ENCODE results near the gene PIK3R6. TPM values are rescaled to one million over a fixed set of nuclear protein-coding genes. Genes with fewer than 3 reads are reported as not detected.
"Not testable (repeated sequence)": the region's sequence is repeated elsewhere in the genome, so short reads cannot be mapped to it uniquely, and the experiment has no call there.

The PIK3R6 gene
- total RNA-seq, 1 experiment from 2014 or later = not detected

DNA sequence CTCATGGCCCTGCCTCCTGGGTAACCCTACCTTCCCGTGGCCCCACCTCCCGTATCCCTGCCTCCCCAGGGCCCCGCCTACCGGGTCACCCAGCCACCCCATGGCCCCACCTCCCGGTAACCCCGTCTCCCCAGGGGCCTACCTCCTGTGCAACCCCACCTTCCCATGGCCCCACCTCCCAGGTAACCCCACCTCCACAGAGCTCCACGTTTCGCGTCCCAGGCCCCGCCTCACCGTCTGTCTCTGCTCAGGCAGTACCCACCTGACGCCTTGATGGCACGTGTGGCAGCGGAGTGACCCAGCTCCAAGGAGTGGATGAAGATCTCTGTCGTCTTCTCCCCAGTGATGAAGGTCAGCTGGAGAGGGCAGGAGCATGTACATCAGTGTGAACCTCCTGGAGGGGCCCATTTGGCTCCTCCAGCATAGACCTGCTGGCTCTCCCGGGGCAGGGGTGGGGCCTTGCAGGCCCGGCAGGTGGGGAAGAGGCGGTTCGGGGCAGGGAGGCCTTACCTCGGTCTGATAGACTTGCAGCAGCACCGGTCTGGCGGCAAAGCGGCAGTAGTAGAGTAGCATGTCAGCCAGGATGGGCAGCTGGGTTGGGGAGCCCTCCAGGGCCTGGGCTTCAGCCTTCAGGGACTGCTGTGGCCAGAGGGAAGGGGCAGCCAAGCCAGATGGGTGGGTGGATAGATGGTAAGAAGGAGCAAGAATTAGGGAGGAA lies 18.7 kb upstream of the PIK3R6 start:
- no peak overlapping the region for H3K4me3 ChIP-seq
- H3K27ac ChIP-seq = no peak overlapping the region
- no peak for DNase-seq
- no peaks in the 10 kb centered on the region for H3K4me1 ChIP-seq
- no peaks in the 10 kb centered on the region for H3K9me3 ChIP-seq (replicated peaks)
- H3K27me3 ChIP-seq = no peaks in the 10 kb centered on the region
- H3K36me3 ChIP-seq = no peaks in the 10 kb centered on the region

DNA sequence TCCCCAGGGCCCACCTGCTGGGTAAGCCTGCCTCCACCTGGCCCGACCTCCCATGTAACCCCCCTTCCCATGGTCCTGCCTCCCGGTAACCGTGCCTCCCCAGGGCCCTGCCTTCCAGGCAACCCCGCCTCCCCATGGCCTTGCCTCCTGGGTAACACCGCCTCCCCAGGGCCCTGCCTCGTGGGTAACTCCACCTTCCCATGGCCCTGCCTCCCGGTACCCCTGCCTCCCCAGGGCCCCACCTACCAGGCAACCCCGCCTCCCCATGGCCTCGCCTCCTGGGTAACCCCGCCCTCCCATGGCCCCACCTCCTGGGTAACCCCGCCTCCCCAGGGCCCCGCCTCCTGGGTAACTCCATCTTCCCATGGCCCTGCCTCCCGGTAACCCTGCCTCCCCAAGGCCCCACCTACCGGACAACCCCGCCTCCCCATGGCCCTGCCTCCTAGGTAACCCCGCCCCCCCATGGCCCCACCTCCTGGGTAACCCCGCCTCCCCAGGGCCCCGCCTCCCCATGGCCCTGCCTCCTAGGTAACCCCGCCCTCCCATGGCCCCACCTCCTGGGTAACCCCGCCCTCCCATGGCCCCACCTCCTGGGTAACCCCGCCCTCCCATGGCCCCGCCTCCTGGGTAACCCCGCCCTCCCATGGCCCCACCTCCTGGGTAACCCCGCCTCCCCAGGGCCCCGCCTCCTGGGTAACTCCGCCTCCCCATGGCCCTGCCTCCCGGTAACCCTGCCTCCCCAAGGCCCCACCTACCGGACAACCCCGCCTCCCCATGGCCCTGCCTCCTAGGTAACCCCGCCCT lies 17.9 kb upstream of the PIK3R6 start:
- DNase-seq; H3K4me1 ChIP-seq; H3K27me3 ChIP-seq; H3K36me3 ChIP-seq; H3K9me3 ChIP-seq (replicated peaks); H3K4me3 ChIP-seq; H3K27ac ChIP-seq: not testable (repeated sequence)

DNA sequence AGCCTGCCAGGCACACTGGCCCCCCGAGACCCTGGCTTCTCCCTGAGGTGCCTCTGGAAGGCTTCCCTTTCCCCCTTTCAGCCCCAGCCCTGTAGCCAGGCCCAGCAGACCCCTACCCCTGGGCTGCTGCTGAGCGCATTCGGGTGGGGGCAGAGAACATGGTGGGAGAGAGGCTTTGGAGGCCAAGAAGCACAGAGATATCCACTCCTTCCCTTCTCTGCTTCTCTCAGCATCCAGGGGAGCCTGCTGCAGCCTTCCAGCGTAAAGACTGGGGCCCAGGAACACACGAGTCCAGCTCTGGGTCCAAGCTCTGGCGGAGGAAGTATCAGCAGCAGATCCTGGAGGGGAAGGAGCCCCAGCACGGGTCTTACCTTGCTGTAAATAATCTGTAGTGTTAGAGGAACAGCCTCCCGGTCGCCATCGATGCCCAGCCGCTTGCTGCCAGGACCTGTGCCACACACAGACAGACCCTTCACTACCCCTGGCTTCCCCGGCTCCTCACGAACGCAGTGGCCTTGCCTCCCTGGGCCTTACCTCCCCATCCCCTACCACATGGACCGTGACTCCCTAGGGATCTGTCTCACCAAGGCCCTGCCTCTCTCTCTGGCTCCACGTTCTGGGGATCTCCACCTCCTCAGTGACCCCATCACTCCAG lies 17.0 kb upstream of the PIK3R6 start:
- H3K4me3 ChIP-seq = no peak overlapping the region
- DNase-seq = no peak
- H3K27ac ChIP-seq = no peak overlapping the region
- H3K4me1 ChIP-seq = no peaks in the 10 kb centered on the region
- no peaks in the 10 kb centered on the region for H3K9me3 ChIP-seq (replicated peaks)
- H3K27me3 ChIP-seq = no peaks in the 10 kb centered on the region
- no peaks in the 10 kb centered on the region for H3K36me3 ChIP-seq

DNA sequence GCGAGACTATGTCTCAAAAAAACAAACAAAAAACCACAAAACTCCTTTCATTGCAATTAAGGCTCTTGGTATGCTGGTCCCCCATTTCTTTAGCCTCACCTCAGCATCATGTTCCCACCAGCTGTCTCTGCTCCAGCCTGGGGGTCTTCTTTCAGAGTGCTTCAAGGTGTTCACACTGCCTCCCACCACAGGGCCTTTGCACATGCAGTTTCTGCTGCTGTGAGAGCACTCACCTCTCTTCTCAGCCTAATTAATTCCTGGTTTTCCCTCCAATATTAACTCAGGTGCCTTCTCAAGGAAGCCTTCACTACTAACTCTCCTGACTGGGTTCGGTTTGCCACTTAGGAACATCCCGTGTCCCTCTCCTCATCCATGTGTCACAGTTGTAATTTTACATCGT lies 15.9 kb upstream of the PIK3R6 start:
- DNase-seq = no peak
- H3K27ac ChIP-seq = no peak overlapping the region
- H3K4me1 ChIP-seq = no peaks in the 10 kb centered on the region
- no peaks in the 10 kb centered on the region for H3K27me3 ChIP-seq
- no peaks in the 10 kb centered on the region for H3K9me3 ChIP-seq (replicated peaks)
- no peaks in the 10 kb centered on the region for H3K36me3 ChIP-seq
- H3K4me3 ChIP-seq = no peak overlapping the region

DNA sequence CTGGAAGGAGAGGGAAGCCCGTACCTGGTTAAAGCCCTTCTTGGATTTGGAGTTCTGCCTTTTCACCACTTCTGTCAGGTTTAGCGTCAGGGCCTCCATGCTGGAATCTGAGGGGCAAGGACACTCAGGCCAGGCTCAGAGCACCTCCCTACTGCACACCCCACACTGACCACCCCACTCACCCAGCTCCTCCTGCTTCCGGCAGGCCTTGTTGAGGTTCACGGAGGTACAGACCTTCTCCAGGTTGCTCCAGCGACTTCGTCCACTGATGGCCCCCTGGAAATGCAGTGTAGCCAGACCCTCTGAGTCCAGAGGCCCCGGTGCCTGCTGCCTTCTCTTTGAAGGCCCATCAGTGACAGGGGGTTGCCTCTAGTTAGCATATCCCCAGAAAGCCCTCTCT lies 14.1 kb upstream of the PIK3R6 start:
- Histone ChIP-seq H3K4me1 (no peaks in the 10 kb centered on the region), H3K27me3 (no peaks in the 10 kb centered on the region), H3K9me3 (replicated peaks) (no peaks in the 10 kb centered on the region), H3K36me3 (no peaks in the 10 kb centered on the region), H3K27ac (no peak overlapping the region), H3K4me3 (no peak overlapping the region)
- DNase-seq = no peak

DNA sequence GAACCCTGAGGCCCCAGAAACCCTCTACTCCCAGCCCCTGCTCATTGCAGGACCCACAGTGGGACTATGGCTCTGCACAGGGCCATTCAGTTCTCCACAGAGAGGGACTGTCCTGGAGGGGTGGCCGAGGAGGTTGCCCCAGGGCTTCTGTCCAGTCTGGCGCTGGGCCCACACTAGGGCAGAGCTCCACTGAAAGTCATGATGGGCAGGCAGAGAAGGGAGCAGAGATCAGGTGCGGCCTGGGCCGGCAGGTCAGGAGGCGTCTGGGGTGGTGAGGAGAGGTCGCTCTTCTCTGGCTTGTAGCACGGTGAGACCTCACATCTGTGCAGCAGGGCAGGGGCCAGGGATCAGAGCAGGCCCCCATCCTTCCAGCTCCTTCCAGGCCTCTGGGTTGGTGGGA lies 13.0 kb upstream of the PIK3R6 start:
- DNase-seq = no peak
- H3K27ac ChIP-seq = no peak overlapping the region
- H3K4me3 ChIP-seq = no peak overlapping the region
- H3K9me3 ChIP-seq (replicated peaks) = no peaks in the 10 kb centered on the region
- H3K36me3 ChIP-seq = no peaks in the 10 kb centered on the region
- H3K4me1 ChIP-seq = no peaks in the 10 kb centered on the region
- no peaks in the 10 kb centered on the region for H3K27me3 ChIP-seq

DNA sequence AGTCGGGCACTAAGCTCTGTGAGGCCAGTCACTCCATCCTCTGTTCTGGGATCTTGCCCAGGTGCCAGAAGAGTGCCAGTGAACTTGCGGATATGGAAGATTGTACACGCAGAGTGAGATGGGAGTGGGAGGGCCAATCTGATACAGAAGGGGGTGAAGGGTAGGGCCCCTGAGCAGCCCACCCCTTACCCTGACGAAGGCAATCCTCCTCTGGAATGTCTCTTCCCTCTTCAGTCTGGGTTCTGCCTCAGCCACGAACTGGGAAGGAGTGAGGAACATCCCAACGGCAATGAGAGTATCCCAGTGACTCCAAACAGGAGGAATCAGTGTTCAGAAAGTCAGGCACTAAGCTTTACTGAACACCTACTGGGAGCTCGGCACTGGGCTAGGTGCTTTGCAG lies 11.9 kb upstream of the PIK3R6 start:
- H3K27ac ChIP-seq = no peak overlapping the region
- DNase-seq = no peak
- H3K9me3 ChIP-seq (replicated peaks) = no peaks in the 10 kb centered on the region
- no peaks in the 10 kb centered on the region for H3K36me3 ChIP-seq
- no peaks in the 10 kb centered on the region for H3K4me1 ChIP-seq
- H3K27me3 ChIP-seq = no peaks in the 10 kb centered on the region
- no peak overlapping the region for H3K4me3 ChIP-seq

DNA sequence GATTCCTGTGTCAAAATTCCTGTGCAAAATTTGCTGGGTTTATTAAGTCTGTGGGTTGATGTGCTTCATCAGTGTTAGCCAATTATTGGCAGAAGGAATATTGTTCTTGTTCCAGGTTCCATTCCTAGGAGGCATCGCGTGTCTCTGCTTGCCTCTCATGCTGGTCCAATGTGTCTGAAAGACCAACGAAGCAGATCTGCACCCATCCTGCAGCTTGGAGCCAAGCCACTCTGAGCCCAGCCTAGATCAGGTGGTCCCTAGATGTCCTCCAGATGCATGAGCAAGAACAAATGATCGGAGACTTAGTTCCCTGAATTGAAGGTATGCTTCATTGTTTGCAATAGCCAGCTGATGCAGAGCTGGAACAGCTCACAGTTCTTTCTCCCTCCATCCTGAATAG lies 10.5 kb upstream of the PIK3R6 start:
- Histone ChIP-seq H3K9me3 (replicated peaks) (no peaks in the 10 kb centered on the region), H3K36me3 (no peaks in the 10 kb centered on the region), H3K27ac (no peak overlapping the region), H3K27me3 (no peaks in the 10 kb centered on the region), H3K4me3 (no peak overlapping the region), H3K4me1 (no peaks in the 10 kb centered on the region)
- DNase-seq = no peak

DNA sequence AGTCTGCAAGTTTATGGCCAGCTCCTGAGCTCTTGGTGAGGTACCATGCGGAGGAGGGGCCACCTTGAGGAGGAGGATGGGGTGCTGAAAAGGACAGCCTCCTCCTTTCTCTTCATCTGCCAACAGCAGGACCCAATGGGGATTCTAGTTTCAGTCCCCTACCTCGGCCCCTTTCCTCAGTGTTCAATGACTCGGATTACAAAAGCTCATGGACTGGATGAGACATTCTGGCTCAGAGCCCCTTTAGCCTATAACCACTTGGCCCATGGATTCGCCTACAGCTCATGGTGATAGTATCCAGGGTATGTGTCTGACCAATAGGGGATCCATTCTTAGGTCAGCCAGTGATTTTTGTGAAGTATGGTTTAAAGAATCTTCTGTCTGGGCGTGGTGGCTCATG lies 8.5 kb upstream of the PIK3R6 start:
- Histone ChIP-seq H3K4me3 (no peak overlapping the region), H3K27me3 (no peaks in the 10 kb centered on the region), H3K9me3 (replicated peaks) (no peaks in the 10 kb centered on the region), H3K27ac (no peak overlapping the region), H3K36me3 (no peaks in the 10 kb centered on the region), H3K4me1 (no peaks in the 10 kb centered on the region)
- no peak for DNase-seq

DNA sequence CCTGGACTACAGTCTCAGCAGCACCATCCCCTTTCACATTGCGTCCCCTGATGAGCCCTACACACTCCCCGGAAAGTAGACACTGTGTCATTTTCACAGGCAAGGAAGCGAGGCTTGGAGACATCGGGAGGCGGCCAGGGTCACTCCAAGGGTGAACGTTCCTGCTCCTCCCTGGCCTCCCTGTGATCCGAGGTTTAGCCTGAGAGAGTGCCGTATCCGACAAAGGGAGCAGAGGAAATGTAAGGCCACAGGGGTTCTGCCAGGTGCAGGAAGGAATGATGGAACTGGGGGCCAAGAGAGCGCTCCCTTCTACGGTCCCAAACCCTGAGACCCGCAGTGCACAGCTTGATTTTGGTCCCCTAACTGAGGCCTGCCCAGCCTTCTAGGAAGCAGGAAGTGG lies 8.0 kb upstream of the PIK3R6 start:
- H3K4me1 ChIP-seq = no peaks in the 10 kb centered on the region
- no peaks in the 10 kb centered on the region for H3K9me3 ChIP-seq (replicated peaks)
- no peak for DNase-seq
- H3K27ac ChIP-seq = no peak overlapping the region
- H3K36me3 ChIP-seq = no peaks in the 10 kb centered on the region
- H3K27me3 ChIP-seq = no peaks in the 10 kb centered on the region
- no peak overlapping the region for H3K4me3 ChIP-seq

DNA sequence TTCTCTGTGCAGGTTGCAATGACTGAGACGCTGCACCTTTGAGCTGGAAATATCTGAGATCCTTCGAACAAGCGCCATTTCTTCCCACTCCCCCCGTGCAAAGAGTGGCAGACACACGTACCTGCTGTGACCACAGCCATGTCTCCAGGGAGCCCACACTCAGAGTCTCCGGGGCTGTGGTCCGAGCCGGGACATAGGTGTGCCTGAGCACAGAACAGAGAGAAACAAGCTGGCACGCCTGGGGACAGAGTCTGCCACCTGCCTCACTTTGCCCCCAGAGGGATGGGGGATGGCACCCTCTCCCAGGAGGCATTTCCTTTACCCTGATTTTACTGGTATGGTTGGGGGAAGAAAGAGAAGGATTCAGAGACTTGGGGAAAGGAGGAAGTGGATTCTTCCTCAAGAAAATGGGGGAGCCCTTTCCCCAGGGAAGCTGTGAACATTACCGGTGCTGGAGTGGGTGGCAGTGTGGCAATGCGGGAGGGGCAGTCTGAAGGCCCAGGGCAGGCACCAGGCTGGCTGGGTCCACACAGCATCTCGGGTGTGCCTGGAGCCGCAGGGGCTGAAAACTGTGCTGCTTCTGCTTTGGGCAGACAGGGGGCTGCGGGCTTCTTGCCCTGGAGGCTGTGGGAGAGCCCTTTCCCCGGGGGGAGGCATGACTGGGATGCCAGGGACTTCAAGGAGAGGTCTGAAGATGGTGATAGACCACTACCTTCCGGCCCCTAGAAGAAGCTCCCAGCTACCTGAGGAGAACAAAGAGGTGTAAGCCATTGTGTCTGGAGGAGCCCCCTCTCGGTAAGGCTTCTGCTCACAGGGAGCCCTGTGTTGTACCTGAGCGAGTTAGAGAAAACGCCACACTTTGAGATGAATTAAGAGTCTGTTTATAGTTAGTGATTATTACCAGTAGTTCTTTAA lies 6.6 kb upstream of the PIK3R6 start:
- H3K4me1 ChIP-seq = no peaks in the 10 kb centered on the region
- no peaks in the 10 kb centered on the region for H3K9me3 ChIP-seq (replicated peaks)
- no peak for DNase-seq
- no peak overlapping the region for H3K4me3 ChIP-seq
- no peaks in the 10 kb centered on the region for H3K27me3 ChIP-seq
- H3K36me3 ChIP-seq = no peaks in the 10 kb centered on the region
- H3K27ac ChIP-seq = no peak overlapping the region

DNA sequence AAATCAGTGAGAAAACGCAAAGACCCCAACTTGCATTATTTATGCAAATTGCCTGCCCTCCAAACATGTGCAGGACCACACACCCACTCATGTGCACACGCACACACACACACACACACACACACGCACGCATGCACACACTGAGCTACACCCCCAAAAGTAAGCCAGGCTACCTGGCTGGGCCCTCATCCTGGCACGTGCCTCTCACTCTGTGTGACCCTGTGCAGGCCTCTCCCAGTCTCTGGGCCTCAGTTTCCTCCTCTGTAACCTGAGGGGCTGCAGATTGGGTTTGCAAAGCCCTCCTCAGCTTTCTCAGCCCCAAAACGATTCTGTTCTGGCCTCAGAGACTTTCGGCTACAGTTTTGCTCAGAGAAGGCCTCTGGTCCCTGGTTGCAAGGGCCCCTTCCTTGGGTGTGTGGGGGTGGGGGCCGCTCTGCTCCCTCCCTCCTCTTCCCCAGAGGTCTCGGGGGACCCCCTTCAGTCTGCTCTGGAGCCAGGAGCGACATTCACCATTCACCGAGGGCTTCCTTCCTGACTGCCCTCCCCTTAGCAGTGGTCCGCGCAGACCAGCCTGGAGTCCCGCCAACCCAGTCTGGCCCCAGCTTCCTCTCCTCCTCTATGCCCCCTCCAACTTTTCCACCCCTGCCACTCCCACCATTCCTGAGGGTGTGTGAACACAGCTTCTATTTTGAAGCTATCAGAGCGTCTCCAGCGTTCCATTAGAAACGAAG lies 5.4 kb upstream of the PIK3R6 start:
- H3K36me3 ChIP-seq = no peaks in the 10 kb centered on the region
- H3K27me3 ChIP-seq = no peaks in the 10 kb centered on the region
- H3K4me3 ChIP-seq = no peak overlapping the region
- no peaks in the 10 kb centered on the region for H3K9me3 ChIP-seq (replicated peaks)
- no peak overlapping the region for H3K27ac ChIP-seq
- H3K4me1 ChIP-seq = no peaks in the 10 kb centered on the region
- no peak for DNase-seq

DNA sequence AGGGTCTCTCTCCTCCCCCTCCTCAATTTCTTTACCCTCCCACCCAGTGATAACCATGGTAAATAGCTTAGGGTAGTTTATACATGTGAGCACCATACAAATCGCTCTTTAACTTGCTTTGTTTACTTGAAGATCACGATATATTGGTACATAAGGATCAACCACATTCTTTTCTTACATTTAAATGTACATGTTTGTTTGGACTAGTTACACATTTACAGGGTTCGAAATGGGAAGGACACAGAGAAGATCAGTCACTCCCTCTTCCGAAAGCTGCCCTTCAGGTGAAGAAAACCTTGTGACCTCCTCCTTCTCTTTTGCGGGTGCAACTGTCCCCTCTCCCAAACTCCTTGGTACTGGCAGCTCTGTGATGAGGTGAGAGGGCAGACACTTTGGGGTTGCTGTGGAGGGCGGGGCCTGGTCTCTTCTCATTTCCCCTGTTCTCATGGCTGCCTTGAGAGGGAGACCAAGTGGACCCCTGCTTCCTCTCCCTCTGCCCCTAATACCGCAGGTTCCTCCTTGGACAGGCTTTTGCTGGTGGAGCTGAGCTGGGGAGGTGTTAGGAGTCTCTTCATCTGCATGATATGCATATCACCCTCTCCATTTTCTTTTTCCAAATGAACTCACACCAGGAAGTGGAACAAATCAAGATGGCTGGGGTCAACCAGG lies 4.7 kb upstream of the PIK3R6 start:
- H3K4me3 ChIP-seq = no peak overlapping the region
- no peaks in the 10 kb centered on the region for H3K4me1 ChIP-seq
- no peaks in the 10 kb centered on the region for H3K27me3 ChIP-seq
- no peak overlapping the region for H3K27ac ChIP-seq
- H3K9me3 ChIP-seq (replicated peaks) = no peaks in the 10 kb centered on the region
- no peak for DNase-seq
- H3K36me3 ChIP-seq = no peaks in the 10 kb centered on the region
